ENCODE data around the gene SPTBN4. TPM values are rescaled to one million over a fixed set of nuclear protein-coding genes. Genes with fewer than 3 reads are reported as not detected.

The SPTBN4 gene
- total and polyA plus RNA-seq, 2 of the 4 experiments (the other 2 are of a cell fraction) = 0.72 to 0.91 TPM

DNA sequence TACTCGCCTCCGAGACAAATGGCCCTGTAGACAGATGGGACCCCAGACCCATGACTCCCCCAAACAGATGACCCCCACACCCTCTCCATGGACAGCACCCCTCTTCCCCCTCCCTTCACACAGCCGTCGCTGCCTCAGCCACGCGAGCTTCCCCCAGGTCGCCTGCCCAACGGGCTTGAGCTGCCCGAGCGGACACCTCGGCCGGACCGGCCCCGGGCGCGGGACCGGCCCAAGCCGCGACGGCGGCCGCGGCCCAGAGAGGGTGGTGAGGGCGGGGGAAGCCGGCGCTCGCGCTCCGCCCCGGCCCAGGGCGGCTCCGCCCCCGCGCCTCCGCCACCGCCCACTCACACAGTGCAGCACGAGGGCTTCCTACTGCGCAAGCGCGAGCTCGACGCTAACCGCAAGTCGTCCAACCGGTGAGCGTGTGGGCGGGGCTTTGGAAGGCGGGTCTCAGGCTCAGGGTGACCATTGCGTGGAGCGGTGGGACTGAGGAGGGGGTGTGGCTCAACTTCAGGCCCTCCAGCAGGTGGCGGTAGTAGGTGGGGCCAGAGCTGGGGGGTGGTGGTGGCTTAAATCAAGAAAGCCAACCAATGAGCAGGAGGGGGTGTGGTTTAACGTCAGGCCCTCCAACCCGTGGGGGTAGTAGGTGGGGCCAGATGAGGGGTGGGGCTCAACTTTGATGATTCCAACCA lies 103.7 kb downstream of the SPTBN4 start:
- dilution Hi-C loops (cut with HindIII; ENCODE audit: low sequenced_read_pairs, unreplicated experiment) (no loop called here), in situ Hi-C loops (cut with MboI; ENCODE audit: low sequenced_read_pairs) (no loop called here), intact Hi-C loops (cut with micrococcal nuclease) (no loop called here)
- ChIA-PET POLR2A (ENCODE audit: unreplicated experiment) (interaction anchor here (0.6 kb wide), 2 partner anchors 38 to 577 kb away, joined by 3 to 5 read pairs; no protein-coding TSS in a partner anchor), CTCF (interaction anchor here (0.9 to 1.0 kb wide), 2 partner anchors 32 to 106 kb away, joined by 3 read pairs; no protein-coding TSS in a partner anchor)
- H2BK120ac ChIP-seq (ENCODE audit: low read depth, low read length) = peak overlapping the region; percentile 67; the same call in 1 of the 2 replicates
- peak overlapping the region; percentile 91 for H3K27ac ChIP-seq (ENCODE audit: insufficient read depth, low read length)
- H3K4ac ChIP-seq (ENCODE audit: low read depth, low read length) = peak overlapping the region; percentile 99
- peak overlapping the region; percentile 95 for H4K91ac ChIP-seq (ENCODE audit: insufficient read depth, low read depth, low read length)
- 0 out of 4 replicates have a peak, but pooled peaks cover 0 to 4% of the 10 kb centered on the region in 2 experiments for H3K79me1 ChIP-seq (ENCODE audit: low read depth in 1 of 2, low read length in 2 of 2)
- peak overlapping the region; percentile 79 for H3K18ac ChIP-seq (ENCODE audit: low read depth, low read length)
- H3K27me3 ChIP-seq (ENCODE audit: control insufficient read depth, insufficient read depth, low read length) = peaks cover 25% of the 10 kb centered on the region
- no peaks in the 10 kb centered on the region for H3K9me1 ChIP-seq (ENCODE audit: insufficient read depth, low read length)
- peak overlapping the region; percentile 48; the same call in 1 of the 3 replicates for H2BK15ac ChIP-seq (ENCODE audit: low read depth, low read length)
- peaks cover 8% of the 10 kb centered on the region for H3K4me1 ChIP-seq (ENCODE audit: control insufficient read depth, insufficient read depth, low read length)
- BruUV-seq (replicated peaks) = no TSS peak
- DNase-seq (peak; percentile 100), ATAC-seq (ENCODE audit: low read depth) (peak; percentile 95)
- H4K8ac ChIP-seq (ENCODE audit: low read depth in 2 of 2, low read length in 2 of 2) = peak overlapping the region; percentile 79 to 99
- H3K9me3 ChIP-seq (ENCODE audit: control insufficient read depth, insufficient read depth, low read length) = no peaks in the 10 kb centered on the region
- WGBS, 2 experiments (ENCODE audit: extremely low coverage in 2 of 2, insufficient read length in 1 of 2) = 0% methylated on average over 3 of the region's 53 CpGs; no CpG with 5 or more reads in 1 of the 2 experiments
- peak overlapping the region; percentile 63 for H3K4me3 ChIP-seq (ENCODE audit: insufficient read depth, low read depth, low read length)
- H2AK5ac ChIP-seq (ENCODE audit: low read depth, low read length) = peak overlapping the region; percentile 97
- peak overlapping the region; percentile 98 for H2AFZ ChIP-seq (replicated peaks; ENCODE audit: low read length, poor library complexity)
- peak overlapping the region; percentile 100 for H2AK9ac ChIP-seq (replicated peaks; ENCODE audit: low read depth, low read length, poor library complexity)
- H4K5ac ChIP-seq (ENCODE audit: low read depth, low read length) = peak overlapping the region; percentile 61
- no peak overlapping the region for H2BK20ac ChIP-seq (ENCODE audit: low read depth, low read length)
- peak overlapping the region; percentile 92; the same call in 1 of the 2 replicates for H3K56ac ChIP-seq (ENCODE audit: extremely low read depth, insufficient read depth, low read length)
- H3K4me2 ChIP-seq (ENCODE audit: low read depth, low read length) = peak overlapping the region; percentile 89
- no peaks in the 10 kb centered on the region for H4K20me1 ChIP-seq (ENCODE audit: insufficient read depth, low read length)
- no peaks in the 10 kb centered on the region for H3K36me3 ChIP-seq (ENCODE audit: control insufficient read depth, insufficient read depth, low read length)
- peak overlapping the region; percentile 84 for H3K9ac ChIP-seq (ENCODE audit: low read depth, low read length)
- H3K14ac ChIP-seq (replicated peaks; ENCODE audit: low read depth, low read length) = peak overlapping the region; percentile 100
- H3K23ac ChIP-seq (ENCODE audit: low read depth, low read length) = peak overlapping the region; percentile 50
- peak overlapping the region; percentile 98 for H2BK5ac ChIP-seq (ENCODE audit: low read depth, low read length, poor library complexity, severe bottlenecking)
- no peak for TF ChIP-seq SMC3 (IDR thresholded peaks at IDR 0.05; ENCODE audit: low read depth, low read length)
- TF ChIP-seq RCOR1 (IDR thresholded peaks at IDR 0.05; ENCODE audit: insufficient replicate concordance, low read length) = no peak
- TF ChIP-seq, protein P1, sequence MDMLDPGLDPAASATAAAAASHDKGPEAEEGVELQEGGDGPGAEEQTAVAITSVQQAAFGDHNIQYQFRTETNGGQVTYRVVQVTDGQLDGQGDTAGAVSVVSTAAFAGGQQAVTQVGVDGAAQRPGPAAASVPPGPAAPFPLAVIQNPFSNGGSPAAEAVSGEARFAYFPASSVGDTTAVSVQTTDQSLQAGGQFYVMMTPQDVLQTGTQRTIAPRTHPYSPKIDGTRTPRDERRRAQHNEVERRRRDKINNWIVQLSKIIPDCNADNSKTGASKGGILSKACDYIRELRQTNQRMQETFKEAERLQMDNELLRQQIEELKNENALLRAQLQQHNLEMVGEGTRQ (IDR thresholded peaks at IDR 0.05; ENCODE audit: low read depth, low read length) = peak; percentile 88
- TF ChIP-seq BHLHE40 (IDR thresholded peaks at IDR 0.05; ENCODE audit: low read depth, low read length) = peak; percentile 43; the same call in 1 of the 2 replicates
- TF ChIP-seq MXI1 (IDR thresholded peaks at IDR 0.05; ENCODE audit: borderline replicate concordance, low read depth, low read length) = peak; percentile 33; the same call in 1 of the 2 replicates
- TF ChIP-seq POLR2A (IDR thresholded peaks at IDR 0.05; ENCODE audit: low read depth, low read length) = peak; percentile 76
- no peak for TF ChIP-seq FOS (IDR thresholded peaks at IDR 0.05; ENCODE audit: low read depth, low read length)
- TF ChIP-seq CEBPB (IDR thresholded peaks at IDR 0.05; ENCODE audit: low read depth, low read length) = peak; percentile 37; the same call in 1 of the 2 replicates
- no peak for TF ChIP-seq RFX5 (IDR thresholded peaks at IDR 0.05; ENCODE audit: low read depth, low read length)
- TF ChIP-seq, protein P2, sequence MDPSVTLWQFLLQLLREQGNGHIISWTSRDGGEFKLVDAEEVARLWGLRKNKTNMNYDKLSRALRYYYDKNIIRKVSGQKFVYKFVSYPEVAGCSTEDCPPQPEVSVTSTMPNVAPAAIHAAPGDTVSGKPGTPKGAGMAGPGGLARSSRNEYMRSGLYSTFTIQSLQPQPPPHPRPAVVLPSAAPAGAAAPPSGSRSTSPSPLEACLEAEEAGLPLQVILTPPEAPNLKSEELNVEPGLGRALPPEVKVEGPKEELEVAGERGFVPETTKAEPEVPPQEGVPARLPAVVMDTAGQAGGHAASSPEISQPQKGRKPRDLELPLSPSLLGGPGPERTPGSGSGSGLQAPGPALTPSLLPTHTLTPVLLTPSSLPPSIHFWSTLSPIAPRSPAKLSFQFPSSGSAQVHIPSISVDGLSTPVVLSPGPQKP (IDR thresholded peaks at IDR 0.05; ENCODE audit: borderline replicate concordance, low read depth, low read length) = no peak
- TF ChIP-seq CHD1 (IDR thresholded peaks at IDR 0.05; ENCODE audit: low read depth, low read length) = peak; percentile 69; the same call in 1 of the 2 replicates
- peak; percentile 95 for TF ChIP-seq MAZ (IDR thresholded peaks at IDR 0.05; ENCODE audit: borderline replicate concordance, low read depth, low read length)
- TF ChIP-seq NFE2L2 (IDR thresholded peaks at IDR 0.05; ENCODE audit: low read depth, low read length) = 0 out of 2 replicates have a peak, but pooled peaks have one; percentile 2
- no peak for TF ChIP-seq RAD21 (IDR thresholded peaks at IDR 0.05; ENCODE audit: low read length)
- TF ChIP-seq MAFK (IDR thresholded peaks at IDR 0.05; ENCODE audit: low read depth, low read length) = no peak
